ENCODE measurements around the gene KIF5A. TPM values are rescaled to one million over a fixed set of nuclear protein-coding genes. Genes with fewer than 3 reads are reported as not detected.
A peak's percentile ranks its signal among the peaks of the same experiment; 100 is the strongest.

The KIF5A gene
- total and polyA plus RNA-seq, 2 of the 13 experiments (the other 11 are each of a cell fraction or from before 2014, with no cell fraction given): 1.6 to 11.9 TPM

DNA sequence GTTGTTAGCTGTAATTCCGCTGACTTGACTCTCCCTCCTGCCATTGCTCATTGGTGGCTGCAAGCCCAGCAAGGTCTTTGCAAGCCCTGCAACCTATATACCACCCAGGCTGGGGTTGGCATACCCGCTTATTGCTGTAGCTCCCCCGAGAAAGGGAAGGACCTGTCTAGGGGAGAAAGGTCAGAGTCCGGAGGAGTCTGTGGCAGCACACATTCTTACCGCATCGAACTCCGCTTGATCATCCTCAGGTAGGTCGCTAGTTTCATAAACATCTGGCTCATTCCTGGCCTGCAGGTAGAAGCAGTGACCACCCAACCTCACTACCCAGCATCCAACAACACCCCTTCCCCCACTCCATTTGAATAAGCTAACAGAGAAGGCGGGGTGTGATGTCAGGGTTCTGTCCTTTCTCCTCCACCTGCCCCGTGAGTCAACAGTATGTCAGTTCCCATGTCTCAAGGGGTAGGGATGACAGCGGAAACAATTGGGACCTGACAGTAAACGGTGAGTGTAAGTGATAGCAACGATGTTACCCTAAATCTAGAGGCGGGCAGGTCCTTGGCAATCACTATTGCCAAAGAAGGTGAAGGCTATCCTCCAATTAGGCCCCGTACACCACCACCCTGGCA is 3.9 kb upstream of the KIF5A start (continued):
- TF ChIP-seq, protein P1, sequence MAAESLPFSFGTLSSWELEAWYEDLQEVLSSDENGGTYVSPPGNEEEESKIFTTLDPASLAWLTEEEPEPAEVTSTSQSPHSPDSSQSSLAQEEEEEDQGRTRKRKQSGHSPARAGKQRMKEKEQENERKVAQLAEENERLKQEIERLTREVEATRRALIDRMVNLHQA (CRISPR knock-in tag; IDR thresholded peaks at IDR 0.05): no peak
- TF ChIP-seq SP1 (IDR thresholded peaks at IDR 0.05) (no peak), SP1 (CRISPR knock-in tag; IDR thresholded peaks at IDR 0.05) (no peak), EHMT2 (IDR thresholded peaks at IDR 0.05; ENCODE audit: borderline replicate concordance, low read depth, low read length) (no peak), FOXA3 (CRISPR knock-in tag; IDR thresholded peaks at IDR 0.05) (peak; percentile 35; the same call in 1 of the 2 replicates), ZNF737 (CRISPR knock-in tag; IDR thresholded peaks at IDR 0.05; ENCODE audit: borderline replicate concordance) (no peak), ZNF562 (CRISPR knock-in tag; IDR thresholded peaks at IDR 0.05; ENCODE audit: borderline replicate concordance) (no peak), ESRRA (CRISPR knock-in tag; IDR thresholded peaks at IDR 0.05; ENCODE audit: low read depth) (no peak), ATF7 (IDR thresholded peaks at IDR 0.05) (no peak), ATF7 (CRISPR knock-in tag; IDR thresholded peaks at IDR 0.05) (no peak), HNRNPLL (IDR thresholded peaks at IDR 0.05; ENCODE audit: low read depth, low read length, poor library complexity, severe bottlenecking) (no peak), SALL1 (CRISPR knock-in tag; IDR thresholded peaks at IDR 0.05) (no peak), MEIS1 (CRISPR knock-in tag; IDR thresholded peaks at IDR 0.05; ENCODE audit: borderline replicate concordance) (no peak), FOXJ3 (CRISPR knock-in tag; IDR thresholded peaks at IDR 0.05; ENCODE audit: borderline replicate concordance) (no peak), SMAD1 (CRISPR knock-in tag; IDR thresholded peaks at IDR 0.05; ENCODE audit: borderline replicate concordance, low read depth) (no peak), ZNF263 (CRISPR knock-in tag; IDR thresholded peaks at IDR 0.05) (no peak), TOE1 (CRISPR knock-in tag; IDR thresholded peaks at IDR 0.05) (no peak), ZSCAN9 (CRISPR knock-in tag; IDR thresholded peaks at IDR 0.05; ENCODE audit: borderline replicate concordance) (0 out of 2 replicates have a peak, but pooled peaks have one; percentile 10), SOX13 (IDR thresholded peaks at IDR 0.05) (no peak), SOX13 (CRISPR knock-in tag; conservative IDR thresholded peaks at IDR 0.05 in 1 of 2, IDR thresholded peaks at IDR 0.05 in 1 of 2) (no peak), ISL2 (CRISPR knock-in tag; IDR thresholded peaks at IDR 0.05) (no peak), U2AF2 (IDR thresholded peaks at IDR 0.05; ENCODE audit: low read depth, low read length) (0 out of 2 replicates have a peak, but pooled peaks have one; percentile 29)
- TF ChIP-seq, protein P2, sequence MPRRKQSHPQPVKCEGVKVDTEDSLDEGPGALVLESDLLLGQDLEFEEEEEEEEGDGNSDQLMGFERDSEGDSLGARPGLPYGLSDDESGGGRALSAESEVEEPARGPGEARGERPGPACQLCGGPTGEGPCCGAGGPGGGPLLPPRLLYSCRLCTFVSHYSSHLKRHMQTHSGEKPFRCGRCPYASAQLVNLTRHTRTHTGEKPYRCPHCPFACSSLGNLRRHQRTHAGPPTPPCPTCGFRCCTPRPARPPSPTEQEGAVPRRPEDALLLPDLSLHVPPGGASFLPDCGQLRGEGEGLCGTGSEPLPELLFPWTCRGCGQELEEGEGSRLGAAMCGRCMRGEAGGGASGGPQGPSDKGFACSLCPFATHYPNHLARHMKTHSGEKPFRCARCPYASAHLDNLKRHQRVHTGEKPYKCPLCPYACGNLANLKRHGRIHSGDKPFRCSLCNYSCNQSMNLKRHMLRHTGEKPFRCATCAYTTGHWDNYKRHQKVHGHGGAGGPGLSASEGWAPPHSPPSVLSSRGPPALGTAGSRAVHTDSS (CRISPR knock-in tag; conservative IDR thresholded peaks at IDR 0.05): no peak
- TF ChIP-seq, protein P3, sequence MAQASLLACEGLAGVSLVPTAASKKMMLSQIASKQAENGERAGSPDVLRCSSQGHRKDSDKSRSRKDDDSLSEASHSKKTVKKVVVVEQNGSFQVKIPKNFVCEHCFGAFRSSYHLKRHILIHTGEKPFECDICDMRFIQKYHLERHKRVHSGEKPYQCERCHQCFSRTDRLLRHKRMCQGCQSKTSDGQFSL (CRISPR knock-in tag; IDR thresholded peaks at IDR 0.05): no peak
- TF ChIP-seq, protein P4, sequence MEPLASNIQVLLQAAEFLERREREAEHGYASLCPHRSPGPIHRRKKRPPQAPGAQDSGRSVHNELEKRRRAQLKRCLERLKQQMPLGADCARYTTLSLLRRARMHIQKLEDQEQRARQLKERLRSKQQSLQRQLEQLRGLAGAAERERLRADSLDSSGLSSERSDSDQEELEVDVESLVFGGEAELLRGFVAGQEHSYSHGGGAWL (CRISPR knock-in tag; IDR thresholded peaks at IDR 0.05): no peak
- TF ChIP-seq, protein P5, sequence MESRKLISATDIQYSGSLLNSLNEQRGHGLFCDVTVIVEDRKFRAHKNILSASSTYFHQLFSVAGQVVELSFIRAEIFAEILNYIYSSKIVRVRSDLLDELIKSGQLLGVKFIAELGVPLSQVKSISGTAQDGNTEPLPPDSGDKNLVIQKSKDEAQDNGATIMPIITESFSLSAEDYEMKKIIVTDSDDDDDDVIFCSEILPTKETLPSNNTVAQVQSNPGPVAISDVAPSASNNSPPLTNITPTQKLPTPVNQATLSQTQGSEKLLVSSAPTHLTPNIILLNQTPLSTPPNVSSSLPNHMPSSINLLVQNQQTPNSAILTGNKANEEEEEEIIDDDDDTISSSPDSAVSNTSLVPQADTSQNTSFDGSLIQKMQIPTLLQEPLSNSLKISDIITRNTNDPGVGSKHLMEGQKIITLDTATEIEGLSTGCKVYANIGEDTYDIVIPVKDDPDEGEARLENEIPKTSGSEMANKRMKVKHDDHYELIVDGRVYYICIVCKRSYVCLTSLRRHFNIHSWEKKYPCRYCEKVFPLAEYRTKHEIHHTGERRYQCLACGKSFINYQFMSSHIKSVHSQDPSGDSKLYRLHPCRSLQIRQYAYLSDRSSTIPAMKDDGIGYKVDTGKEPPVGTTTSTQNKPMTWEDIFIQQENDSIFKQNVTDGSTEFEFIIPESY (CRISPR knock-in tag; IDR thresholded peaks at IDR 0.05): peak; percentile 64
